HG03457 (cell line): ENCODE measurements around the gene CD8B.

ENCODE experiments used
- ATAC-seq: cut with Tn5 transposase; IDR thresholded peaks from one replicate; pipeline ENCODE4 v1.9.1; 2021; ENCODE audit warnings: moderate number of reproducible peaks; ENCODE audit not compliant: unreplicated experiment

CD8B gene

DNA sequence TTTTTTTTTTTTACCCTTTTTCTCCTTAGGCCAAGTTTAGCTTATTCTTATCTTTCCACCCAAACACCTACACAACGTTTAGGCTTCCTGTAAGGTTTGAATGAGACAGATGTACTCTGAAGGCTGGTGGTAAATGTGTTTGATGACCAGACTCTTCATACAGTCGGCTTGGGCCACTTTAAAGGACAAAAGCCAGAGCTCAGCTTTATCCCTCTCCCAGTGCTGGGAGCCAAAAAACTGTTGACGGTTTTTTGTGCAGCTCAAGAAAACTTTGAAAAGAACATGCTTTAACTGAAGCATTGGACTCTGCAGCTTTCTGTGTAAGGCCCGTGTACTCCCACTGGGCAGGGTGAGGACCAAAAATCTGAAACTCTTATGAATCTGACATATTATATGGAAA, 86.3 kb downstream of the CD8B start:
- no peak for ATAC-seq

DNA sequence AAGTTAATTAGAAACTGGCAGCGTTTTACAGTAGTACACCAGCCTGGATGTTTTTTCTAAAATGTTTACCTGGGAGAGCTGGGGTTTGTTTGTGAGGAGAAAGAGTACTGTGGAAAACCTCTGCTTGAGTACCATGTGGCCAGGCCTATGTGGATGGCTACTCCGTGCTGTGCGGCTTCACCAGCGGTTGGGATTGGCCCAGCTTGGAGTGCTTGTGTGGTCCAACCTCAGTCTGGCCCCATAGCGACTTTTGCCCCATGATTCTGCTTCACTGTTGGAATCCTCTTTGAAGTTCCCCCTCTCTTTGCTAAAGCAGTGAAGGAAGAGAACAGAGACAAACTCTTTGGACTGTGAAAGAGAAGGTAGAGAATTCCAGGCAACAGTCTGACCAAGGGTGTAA, 86.8 kb downstream of the CD8B start:
- no peak for ATAC-seq

DNA sequence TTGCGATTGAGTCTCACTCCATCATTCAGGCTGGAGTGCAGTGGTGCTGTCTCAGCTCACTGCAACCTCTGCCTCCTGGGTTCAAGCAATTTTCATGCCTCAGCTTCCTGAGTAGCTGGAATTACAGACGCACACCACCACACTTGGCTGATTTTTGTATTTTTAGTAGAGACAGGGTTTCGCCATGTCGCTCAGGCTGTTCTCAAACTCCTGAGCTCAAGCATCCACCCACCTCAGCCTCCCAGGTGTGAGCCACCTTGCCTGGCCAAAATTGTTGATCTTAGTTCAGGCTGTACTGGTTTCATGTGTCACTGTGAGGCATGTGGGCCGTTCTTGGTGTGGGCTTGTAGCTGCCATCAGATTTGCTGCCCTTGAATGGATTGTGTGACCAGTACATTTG, 89.1 kb downstream of the CD8B start:
- ATAC-seq, result no peak

DNA sequence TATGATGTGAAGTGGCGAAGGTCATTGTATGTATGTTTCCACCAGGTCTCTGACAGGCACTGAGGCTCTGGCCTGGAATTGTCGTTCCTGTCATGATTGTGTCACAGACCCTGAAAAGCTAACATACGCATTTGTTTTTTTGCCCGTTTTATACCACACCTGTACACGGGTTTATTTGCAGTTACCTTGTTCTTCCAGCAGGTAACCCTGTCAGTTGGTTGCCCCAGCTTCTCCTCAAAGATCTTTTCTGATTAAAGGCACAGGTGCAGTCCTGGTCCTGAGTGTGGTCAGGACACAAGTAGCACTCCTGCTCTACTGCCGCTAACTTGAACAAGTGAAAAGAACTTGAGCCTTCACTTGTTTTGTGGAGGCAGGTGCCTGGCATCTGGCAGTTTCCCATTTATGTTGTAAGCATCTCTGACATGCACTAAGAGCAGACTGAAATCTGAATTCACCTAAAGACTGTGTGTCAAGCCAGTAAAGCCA, 90.8 kb downstream of the CD8B start:
- ATAC-seq, result no peak

DNA sequence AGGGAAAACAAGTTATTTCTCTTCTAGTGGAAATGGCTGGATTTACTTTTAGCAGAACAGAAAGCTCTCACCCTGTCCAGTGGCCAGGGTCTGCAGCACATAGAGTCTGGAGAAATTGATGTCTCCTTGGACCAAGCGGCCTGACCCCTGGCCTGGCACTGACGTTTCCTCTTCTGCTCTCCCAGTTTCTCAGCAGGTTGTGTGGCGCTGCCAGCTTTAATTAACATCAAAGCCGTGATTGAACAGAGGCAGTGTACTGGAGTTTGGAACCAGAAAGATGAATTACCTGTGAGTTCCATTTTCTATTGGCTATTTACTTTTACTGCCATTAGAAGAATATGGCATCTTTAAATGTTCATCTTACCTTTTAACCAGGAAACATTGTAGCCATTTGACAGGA, 91.8 kb downstream of the CD8B start:
- no peak for ATAC-seq

DNA sequence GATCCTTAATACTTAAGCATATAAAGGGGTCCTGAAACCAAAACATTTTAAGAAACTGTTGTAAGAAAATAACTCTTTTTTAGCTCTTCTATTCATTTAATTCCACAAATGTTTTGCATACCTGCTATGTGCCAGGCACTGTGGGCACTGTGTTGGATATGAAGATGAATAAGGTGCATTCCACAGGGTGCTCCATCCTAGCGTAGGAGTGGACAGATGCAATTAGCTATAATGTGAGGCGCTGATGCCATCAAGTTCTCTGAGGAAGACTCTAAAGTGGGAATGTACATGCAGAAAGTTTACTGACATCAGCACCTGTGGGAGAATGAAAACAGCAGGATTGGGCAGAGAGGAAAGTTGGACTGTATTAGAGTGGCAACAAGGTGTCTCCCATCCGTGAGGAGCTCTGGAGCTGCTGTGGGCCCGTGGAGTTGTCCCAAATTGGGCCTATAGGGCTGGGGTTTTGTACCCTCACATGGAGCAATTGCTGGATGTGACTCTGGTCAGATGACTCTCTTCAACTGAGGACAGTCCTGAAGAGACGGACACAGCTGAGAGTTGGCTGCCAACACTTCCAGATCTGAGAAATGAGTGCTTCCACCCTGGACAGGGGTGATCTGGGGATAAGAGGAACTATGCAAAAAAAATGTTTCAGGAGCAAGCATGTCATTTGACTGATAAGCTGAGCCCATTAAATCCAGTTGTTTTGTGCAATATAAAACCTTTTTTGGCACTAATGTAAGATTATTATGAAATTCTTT, 93.3 kb downstream of the CD8B start:
- no peak for ATAC-seq
